DOHH2 (cell line): ENCODE measurements around the gene DUSP10.

ENCODE experiments used
- H3F3A ChIP-seq: fragments of 200-600 bp; sonication (generic), shearing (Covaris generic); 2 replicates; pipeline ENCODE4 v1.6.0; 2016; ENCODE audit warnings: antibody characterized with exemption, mild to moderate bottlenecking; ENCODE audit not compliant: control insufficient read depth, insufficient read depth
- H3K27ac ChIP-seq: fragments of 200-600 bp; sonication (generic); 2 replicates; pipeline ENCODE4 v1.5.1; 2014; ENCODE audit warnings: low read depth, mild to moderate bottlenecking, low read length, moderate library complexity
- H3K27me3 ChIP-seq: fragments of 200-600 bp; sonication (generic); 2 replicates; pipeline ENCODE4 v1.6.1; 2014; ENCODE audit warnings: mild to moderate bottlenecking, low read length, mixed read lengths; ENCODE audit not compliant: control insufficient read depth
- H3K36me3 ChIP-seq: fragments of 200-600 bp; sonication (generic); 2 replicates; pipeline ENCODE4 v1.6.1; 2014; ENCODE audit warnings: mild to moderate bottlenecking, low read length, moderate library complexity, mixed read lengths; ENCODE audit not compliant: control insufficient read depth
- H3K4me1 ChIP-seq: fragments of 200-600 bp; sonication (generic); 2 replicates; pipeline ENCODE4 v1.6.1; 2014; ENCODE audit warnings: mild to moderate bottlenecking, low read length, mixed read lengths; ENCODE audit not compliant: control insufficient read depth
- H3K4me2 ChIP-seq: fragments of 200-600 bp; sonication (generic); 2 replicates; pipeline ENCODE4 v1.6.0; 2014; ENCODE audit warnings: mild to moderate bottlenecking, low read length, moderate library complexity
- H3K4me3 ChIP-seq: fragments of 200-600 bp; sonication (generic); 2 replicates; pipeline ENCODE4 v1.5.1; 2014; ENCODE audit warnings: mild to moderate bottlenecking, low read length, mixed read lengths
- H3K79me2 ChIP-seq: fragments of 200-600 bp; sonication (generic); 2 replicates; pipeline ENCODE4 v1.6.1; 2014; ENCODE audit warnings: mild to moderate bottlenecking, low read length, mixed read lengths; ENCODE audit not compliant: control insufficient read depth
- H3K9me2 ChIP-seq: fragments of 200-600 bp; sonication (generic); replicated peaks from 2 replicates; pipeline ENCODE4 v1.6.1; 2014; ENCODE audit warnings: mild to moderate bottlenecking, low read length, mixed read lengths; ENCODE audit not compliant: control insufficient read depth
- H3K9me3 ChIP-seq: fragments of 200-600 bp; sonication (generic); 2 replicates; pipeline ENCODE4 v1.6.1; 2014; ENCODE audit warnings: antibody characterized with exemption, low read length, mixed read lengths; ENCODE audit not compliant: control insufficient read depth, insufficient read depth
- H4K20me1 ChIP-seq: fragments of 200-600 bp; sonication (generic); 2 replicates; pipeline ENCODE4 v1.6.0; 2014; ENCODE audit warnings: low read depth, mild to moderate bottlenecking, antibody characterized with exemption, low read length, moderate library complexity; ENCODE audit not compliant: control insufficient read depth, insufficient read depth
- EZH2phosphoT487 ChIP-seq: fragments of 200-600 bp; sonication (generic); IDR thresholded peaks from 2 replicates; pipeline ENCODE4 v1.6.1; 2017; ENCODE audit warnings: borderline replicate concordance, mild to moderate bottlenecking, antibody characterized with exemption, low read length, moderate library complexity, mixed read lengths
- TF ChIP-seq, protein P1 (sequence below): fragments of 200-600 bp; sonication (generic); IDR thresholded peaks from one replicate; pipeline ENCODE4 v1.5.1; 2014; ENCODE audit warnings: antibody characterized with exemption, mild to moderate bottlenecking, low read depth, low read length; ENCODE audit not compliant: poor library complexity, severe bottlenecking

The DUSP10 gene

DNA sequence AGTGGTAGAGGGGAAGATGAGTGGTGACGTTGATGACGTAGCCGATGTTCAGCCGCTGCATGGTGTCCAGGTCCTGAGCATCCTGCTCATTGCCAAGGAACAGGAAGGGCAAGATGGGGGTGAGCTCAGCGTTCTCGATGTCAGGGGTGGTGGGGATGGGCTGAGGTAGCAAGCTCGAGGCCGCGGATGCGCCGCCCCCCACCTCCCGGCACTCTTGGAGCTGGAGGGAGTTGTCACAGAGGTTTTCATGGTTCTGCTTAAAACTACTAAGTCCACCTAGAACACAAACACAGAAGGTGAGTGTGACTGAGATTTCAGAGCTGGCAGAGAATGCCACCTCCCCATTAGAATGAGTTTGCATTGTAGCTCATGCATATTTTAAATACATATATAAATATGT is 35.7 kb downstream of the DUSP10 start:
- no peaks in the 10 kb centered on the region for H3K9me3 ChIP-seq
- no peak overlapping the region for H3K4me2 ChIP-seq
- no peak overlapping the region for H3K27ac ChIP-seq
- H3K36me3 ChIP-seq = no peaks in the 10 kb centered on the region
- no peaks in the 10 kb centered on the region for H4K20me1 ChIP-seq
- TF ChIP-seq, protein P1, sequence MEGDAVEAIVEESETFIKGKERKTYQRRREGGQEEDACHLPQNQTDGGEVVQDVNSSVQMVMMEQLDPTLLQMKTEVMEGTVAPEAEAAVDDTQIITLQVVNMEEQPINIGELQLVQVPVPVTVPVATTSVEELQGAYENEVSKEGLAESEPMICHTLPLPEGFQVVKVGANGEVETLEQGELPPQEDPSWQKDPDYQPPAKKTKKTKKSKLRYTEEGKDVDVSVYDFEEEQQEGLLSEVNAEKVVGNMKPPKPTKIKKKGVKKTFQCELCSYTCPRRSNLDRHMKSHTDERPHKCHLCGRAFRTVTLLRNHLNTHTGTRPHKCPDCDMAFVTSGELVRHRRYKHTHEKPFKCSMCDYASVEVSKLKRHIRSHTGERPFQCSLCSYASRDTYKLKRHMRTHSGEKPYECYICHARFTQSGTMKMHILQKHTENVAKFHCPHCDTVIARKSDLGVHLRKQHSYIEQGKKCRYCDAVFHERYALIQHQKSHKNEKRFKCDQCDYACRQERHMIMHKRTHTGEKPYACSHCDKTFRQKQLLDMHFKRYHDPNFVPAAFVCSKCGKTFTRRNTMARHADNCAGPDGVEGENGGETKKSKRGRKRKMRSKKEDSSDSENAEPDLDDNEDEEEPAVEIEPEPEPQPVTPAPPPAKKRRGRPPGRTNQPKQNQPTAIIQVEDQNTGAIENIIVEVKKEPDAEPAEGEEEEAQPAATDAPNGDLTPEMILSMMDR = no peak
- TF ChIP-seq EZH2phosphoT487 = no peak
- H3K4me3 ChIP-seq = no peak overlapping the region
- H3F3A ChIP-seq = no peaks in the 10 kb centered on the region
- no peaks in the 10 kb centered on the region for H3K4me1 ChIP-seq
- no peaks in the 10 kb centered on the region for H3K79me2 ChIP-seq
- no peaks in the 10 kb centered on the region for H3K27me3 ChIP-seq
- H3K9me2 ChIP-seq = no peaks in the 10 kb centered on the region

DNA sequence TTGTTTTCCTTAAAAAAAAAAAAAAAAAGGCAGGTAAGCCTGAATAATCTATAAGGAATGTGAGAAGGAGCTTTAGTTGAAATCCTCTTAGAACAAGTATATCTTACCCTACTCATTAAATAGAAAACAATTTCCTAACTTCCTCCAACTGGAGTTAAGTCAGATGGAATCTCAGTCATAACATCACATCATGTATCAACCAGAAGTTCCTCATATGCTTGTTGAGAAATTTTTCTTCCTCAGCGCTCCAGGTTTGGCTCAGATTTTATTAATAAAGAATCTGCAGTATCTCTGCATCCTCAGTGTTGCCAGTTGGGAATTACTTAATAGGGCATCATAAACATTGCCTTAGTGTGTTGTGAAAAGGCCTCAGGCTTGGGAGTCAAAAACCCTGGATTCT is 37.6 kb downstream of the DUSP10 start:
- no peak for TF ChIP-seq EZH2phosphoT487
- TF ChIP-seq, protein P1 = no peak
- Histone ChIP-seq H3K4me3 (no peak overlapping the region), H3K36me3 (no peaks in the 10 kb centered on the region), H3K4me1 (no peaks in the 10 kb centered on the region), H3K79me2 (no peaks in the 10 kb centered on the region), H3K4me2 (no peak overlapping the region), H3F3A (no peaks in the 10 kb centered on the region), H3K27ac (no peak overlapping the region), H3K27me3 (no peaks in the 10 kb centered on the region), H4K20me1 (no peaks in the 10 kb centered on the region), H3K9me2 (no peaks in the 10 kb centered on the region), H3K9me3 (no peaks in the 10 kb centered on the region)

DNA sequence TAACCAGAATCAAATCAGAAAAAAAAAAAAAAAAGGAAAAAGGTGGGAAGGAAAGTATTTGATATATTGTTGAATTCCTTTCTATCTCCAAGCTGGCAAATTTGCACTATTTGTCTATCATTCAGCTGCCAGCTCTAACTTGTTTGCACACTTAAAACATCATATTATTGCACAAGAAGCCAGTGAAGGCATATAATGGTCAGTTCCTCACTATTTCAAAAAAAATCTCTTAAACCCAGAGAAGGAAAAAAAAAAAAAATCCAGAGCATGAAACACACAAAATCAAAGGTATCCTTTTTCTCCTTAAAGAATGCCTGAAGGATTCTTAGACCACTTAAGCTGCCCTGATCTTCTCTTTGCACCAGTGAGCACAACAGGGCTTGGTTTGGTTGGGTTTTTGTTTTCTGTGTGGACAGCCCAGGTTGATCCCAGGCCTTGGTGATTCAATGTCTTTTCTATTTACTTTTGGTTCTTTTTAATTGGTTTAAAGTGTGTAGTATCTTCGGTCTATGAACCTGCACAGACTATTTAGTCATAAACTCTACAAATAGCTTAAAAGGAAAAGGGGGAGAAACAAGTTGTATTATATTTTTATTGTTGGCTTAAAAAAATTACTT is 40.2 kb downstream of the DUSP10 start:
- Histone ChIP-seq H3K4me3 (no peak overlapping the region), H3K9me2 (no peaks in the 10 kb centered on the region), H3F3A (no peaks in the 10 kb centered on the region), H3K4me1 (no peaks in the 10 kb centered on the region), H3K79me2 (no peaks in the 10 kb centered on the region), H3K36me3 (no peaks in the 10 kb centered on the region), H3K9me3 (no peaks in the 10 kb centered on the region), H3K4me2 (no peak overlapping the region), H3K27me3 (no peaks in the 10 kb centered on the region), H3K27ac (no peak overlapping the region), H4K20me1 (no peaks in the 10 kb centered on the region)
- no peak for TF ChIP-seq EZH2phosphoT487
- TF ChIP-seq, protein P1 = no peak
